GM18951 (cell line): Measurements from ENCODE around the gene BIK.
"Not testable (repeated sequence)": the region's sequence is repeated elsewhere in the genome, so short reads cannot be mapped to it uniquely, and the experiment has no call there.

Experiments
- POLR2A ChIP-seq: IDR thresholded peaks from 4 replicates; pipeline ENCODE4 v1.6.1; 2011; ENCODE audit warnings: mild to moderate bottlenecking; ENCODE audit not compliant: insufficient read length, insufficient read depth; ENCODE audit errors: extremely low read depth
- in situ Hi-C: fragments of 300-500 bp; cut with MboI; formaldehyde crosslinking; loops from one replicate; pipeline ENCODE4 v1.12.0; 2022; ENCODE audit warnings: low sequenced_read_pairs, mixed read lengths, inconsistent platforms; ENCODE audit not compliant: unreplicated experiment

The BIK gene

DNA sequence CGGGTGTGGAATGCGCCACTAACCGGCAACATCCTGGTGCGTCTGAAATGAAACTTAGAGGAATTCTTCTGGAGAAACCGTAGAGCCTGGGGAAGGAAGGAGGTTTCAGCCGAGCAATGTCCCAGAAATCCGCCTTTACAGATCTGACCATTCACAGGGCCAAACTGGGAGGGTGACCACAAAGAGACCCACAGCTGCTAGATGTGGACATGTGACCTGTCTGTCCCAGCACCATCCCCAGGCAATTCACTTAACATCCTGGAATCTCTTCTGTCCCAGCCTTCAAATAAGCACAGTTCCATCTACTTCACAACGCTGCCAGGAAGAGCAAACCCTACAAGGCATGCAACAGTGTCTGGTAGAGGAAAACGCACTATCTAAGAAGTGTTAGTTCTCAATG is 22.9 kb downstream of the BIK start:
- TF ChIP-seq POLR2A = no peak
- in situ Hi-C loops = no loop called here

DNA sequence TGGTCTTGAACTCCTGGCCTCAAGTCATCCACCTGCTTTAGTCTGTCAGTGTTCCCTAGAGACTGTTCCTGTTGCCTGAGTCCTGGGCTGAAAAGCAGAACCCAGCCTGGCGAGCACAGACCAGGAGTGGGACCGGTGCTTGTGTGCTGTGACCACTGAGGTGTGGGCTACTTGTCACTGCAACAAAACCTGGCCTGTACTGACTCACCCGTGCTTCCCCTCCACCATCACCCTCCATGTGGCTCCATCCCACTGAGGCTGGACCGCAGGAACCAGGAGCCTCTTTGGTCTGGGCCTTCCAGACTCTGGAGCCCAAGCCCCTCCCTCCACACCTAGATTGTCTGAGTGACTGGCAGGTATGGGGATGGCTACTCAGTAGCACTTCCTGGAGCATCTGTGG is 24.0 kb downstream of the BIK start:
- no peak for TF ChIP-seq POLR2A
- in situ Hi-C loops = no loop called here

DNA sequence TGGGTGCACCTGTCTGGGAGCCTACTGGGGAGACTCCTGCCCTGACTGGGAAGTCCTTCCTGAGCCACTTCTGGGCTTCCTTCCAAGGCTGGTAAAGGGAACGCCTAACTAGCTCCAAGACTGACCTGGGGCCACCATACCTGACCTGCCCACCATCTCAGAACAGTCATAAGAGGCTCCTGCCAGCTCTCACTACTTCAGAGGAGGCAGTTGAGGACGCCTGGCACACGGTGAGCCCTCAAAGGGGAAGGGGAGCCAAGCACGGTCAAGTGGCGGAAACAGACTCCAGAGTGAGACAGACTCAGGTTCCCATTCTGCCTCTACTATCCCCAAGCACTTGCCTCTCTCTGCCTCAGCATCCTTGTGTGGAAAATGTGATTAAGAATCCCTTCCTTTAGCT is 25.0 kb downstream of the BIK start:
- TF ChIP-seq POLR2A = no peak
- in situ Hi-C loops = no loop called here

DNA sequence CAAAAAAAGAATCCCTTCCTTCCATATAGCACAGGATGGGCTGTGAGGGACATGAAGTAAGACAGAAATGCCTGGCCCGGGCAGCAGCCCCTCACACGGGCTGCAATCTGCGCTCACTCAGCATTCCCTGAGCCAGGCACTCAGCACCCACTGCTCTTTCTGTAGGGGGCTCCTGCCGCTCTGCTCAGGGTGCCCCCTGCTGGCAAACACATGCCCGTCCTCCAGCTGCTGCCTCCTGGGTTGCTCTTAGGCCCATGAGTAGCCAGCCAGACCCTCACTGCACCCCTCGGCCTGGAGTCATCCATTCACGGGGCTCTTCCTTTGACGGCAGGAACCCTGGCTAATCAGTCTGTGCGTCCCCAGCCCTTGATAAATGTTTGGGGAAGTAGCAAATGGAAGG is 25.7 kb downstream of the BIK start:
- no peak for TF ChIP-seq POLR2A
- in situ Hi-C loops = no loop called here

DNA sequence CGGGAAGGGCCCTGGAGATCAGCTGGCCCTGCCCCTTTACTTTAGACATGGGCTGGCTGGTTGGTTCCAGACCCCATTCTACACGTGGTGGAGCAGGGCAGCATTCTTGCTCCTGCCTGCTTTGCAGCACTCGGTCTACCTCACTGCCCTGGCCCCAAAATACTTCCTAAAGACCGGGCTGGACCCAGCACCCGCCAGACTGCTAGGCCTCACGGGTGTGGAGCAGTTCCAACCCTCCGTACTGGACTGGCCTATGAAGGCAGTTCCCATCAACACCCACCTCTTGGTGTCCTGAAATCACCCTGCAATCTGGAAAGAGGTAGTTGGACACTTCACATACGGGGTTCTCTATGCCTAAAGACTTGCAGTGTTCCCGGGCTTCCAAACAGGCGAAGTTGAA is 26.3 kb downstream of the BIK start:
- in situ Hi-C loops = no loop called here
- TF ChIP-seq POLR2A = no peak

DNA sequence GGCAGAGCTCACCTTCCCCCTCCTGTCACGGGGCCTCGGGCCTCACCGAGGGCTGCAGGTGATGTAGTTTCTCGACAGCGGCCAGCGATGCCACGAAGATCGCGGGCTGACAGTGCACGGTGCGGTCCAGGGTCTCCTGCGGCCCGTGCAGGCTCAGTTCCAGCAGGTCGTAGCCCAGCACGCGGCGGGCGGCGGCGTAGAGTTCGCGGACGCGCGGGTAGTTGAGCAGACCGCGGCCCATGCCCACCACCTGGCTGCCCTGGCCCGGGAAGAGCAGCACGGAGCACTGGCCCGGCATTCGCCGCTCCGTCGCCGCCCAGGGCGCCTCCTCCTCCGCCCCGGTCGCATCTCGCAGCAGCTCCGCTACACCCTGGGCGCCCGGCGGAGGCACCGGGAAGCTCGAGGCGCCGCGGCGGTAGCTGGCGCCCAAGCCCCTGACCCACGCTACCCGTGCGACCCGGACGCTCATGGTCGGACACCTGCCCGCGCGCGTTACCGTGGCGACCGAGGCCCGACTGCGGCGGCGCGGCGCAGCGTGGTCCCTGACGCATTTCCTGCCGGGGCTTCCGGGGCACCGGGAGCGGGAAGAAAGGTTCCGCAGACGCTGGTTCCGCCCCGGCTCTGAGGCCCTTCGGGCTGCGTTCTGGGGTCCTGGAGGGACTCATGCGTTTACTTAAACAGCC is 32.5 kb downstream of the BIK start, which contains the start of gene MCAT:
MCAT (minus strand) TSS at position 519 of the 683 bp plus-strand sequence; CDS start at position 469, 50 bp downstream.
- in situ Hi-C loops = no loop called here
- peak; percentile 66 for TF ChIP-seq POLR2A

DNA sequence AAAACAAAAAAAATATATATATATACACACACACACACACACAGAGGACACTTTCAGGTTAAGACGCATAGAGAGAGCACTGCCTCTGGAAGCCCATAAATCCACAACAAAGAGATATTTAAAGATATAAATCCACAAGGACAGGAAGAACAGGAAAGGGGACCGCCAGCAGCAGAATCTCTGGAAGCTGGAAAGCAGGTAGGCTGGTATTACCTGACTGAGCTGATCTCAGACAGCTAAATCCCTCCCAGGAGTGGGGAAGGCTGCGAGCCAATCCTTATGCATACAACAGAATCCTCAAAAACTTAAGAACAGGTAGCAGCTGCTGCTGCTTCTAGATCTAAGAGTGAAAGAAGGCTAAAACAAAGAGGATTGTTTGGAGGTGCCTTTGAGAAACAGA is 34.4 kb downstream of the BIK start:
- TF ChIP-seq POLR2A = no peak
- in situ Hi-C loops = no loop called here

DNA sequence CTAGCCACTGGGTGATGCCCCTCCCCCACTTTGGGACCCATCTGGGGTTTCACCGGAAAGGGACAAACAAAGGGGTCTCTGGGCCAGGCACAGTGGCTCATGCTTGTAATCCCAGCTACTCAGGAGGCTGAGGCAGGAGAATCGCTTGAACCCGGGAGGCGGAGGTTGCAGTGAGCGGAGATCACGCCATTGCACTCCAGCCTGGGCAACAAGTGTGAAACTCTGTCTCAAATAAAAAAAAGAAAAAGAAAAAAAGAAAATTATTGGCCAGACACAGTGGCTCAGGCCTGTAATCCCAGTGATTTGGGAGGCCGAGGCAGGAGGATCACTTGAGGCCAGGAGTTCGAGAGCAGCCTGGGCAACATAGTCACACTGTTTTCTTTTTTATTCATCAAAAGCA is 34.8 kb downstream of the BIK start:
- in situ Hi-C loops = not testable (repeated sequence)

DNA sequence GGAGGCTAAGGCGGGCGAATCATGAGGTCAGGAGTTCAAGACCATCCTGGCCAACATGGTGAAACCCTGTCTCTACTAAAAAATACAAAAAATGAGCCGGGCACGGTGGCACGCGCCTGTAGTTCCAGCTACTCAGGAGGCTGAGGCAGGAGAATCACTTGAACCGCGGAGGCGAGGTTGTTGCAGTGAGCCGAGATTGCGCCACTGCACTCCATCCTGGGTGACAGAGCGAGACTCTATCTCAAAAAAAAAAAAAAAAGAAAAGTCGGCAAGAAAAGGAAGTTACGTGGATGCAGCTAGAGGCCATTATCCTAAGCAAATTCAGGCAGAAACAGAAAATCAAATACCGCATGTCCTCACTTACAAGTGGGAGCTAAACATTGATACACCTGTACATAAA is 35.8 kb downstream of the BIK start:
- in situ Hi-C loops = not testable (repeated sequence)

DNA sequence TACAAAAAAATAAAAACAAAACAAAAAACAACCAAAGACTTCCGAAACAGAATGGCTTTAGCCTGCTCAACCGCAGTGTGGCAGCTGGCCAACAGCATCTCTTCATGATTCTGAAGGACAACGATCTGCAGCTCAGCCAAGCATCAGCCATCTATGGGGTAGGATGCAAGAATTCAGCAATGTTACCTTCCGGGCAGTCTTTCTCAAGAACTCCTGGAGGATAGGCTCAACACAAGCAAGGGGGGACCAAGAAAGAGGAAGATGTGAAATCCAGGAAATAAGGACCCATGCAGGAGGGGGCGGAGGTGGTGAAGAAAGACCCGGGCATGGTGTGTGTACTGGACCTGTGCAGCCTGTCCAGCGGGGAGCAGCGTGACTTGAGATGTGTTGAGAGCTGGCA is 37.3 kb downstream of the BIK start:
- in situ Hi-C loops = no loop called here
- no peak for TF ChIP-seq POLR2A

DNA sequence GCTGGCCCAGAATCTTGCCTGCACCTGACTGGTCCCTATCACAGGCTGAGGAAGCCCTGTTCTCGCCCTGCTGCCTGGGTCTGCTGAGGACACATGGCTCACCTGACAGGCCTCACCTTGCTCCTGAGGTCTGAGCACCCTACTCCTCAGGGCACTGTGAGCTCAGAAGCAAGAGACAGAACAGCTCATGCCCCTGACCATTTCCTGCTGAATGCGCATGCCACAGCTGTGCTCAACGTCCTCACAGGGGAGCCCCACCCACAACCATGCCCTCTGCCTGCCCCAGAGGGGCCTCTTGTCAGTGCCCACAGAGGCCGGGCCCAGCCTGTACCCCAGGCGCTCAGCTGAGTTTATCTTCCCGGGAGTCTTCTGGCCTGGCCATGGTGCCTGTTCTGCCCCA is 38.0 kb downstream of the BIK start:
- no peak for TF ChIP-seq POLR2A
- in situ Hi-C loops = no loop called here

DNA sequence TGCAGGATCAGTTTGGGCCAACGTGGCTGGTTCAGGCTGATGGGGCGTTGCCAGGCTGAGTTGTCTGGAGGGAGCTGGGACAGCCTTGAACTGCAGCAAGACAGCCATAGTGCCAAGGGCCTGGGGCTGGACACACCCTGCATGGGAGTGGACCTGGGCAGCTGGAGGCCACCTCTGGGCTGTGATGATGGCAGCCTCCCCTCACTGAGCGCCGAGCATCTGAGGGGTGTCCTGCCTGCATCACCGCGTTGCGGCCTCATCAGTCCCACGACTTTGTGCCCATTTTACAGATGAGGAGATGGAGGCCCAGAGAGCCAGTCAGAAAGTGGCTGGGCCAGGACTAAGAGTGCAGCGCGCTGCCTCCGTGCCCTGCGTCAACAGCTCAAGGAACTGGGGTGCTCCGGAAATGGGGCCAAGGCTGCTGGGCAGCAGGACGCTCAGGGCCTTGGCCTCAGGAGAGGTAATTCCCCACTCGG is 40.2 kb downstream of the BIK start:
- in situ Hi-C loops = no loop called here
- TF ChIP-seq POLR2A = no peak

DNA sequence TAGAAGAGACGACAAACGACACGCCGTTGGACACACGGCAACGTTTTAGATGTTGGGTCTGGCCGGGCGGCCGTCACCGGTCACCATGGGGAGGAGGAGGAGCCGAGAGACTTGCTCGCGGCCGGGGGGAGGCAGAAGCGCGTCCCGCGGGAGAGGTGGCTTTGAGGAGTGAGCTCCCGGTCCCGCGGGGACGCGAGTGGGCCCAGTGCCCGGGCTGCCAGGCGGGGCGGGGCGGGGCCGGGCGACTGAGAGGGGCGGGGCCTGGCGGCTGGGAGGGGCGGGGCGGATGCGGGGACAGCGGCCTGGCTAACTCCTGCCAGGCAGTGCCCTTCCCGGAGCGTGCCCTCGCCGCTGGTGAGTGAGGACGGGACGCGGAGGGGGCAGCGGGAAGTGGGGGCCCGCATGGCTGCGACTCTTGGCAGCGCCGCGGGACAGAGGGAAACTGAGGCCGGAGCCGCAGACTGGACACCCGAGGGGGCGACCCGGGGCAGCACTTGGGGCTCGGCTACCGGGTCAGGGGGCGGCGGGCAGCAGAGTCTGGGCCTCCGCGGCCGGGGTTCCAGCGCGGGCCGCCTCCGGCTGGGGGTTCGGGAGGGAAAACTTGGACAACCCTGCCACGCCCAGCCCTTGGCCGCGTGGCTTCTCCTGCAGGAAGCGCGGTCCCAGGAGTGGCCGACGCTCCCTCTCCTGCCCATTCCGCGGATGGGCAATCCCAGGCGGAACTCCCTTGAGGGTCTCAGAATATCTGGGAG is 40.9 kb downstream of the BIK start, which contains the start of gene TSPO:
TSPO (plus strand) TSS at position 309 of the 752 bp plus-strand sequence. CDS start 7,680 bp downstream, outside the sequence.
- TF ChIP-seq POLR2A = peak; percentile 28
- in situ Hi-C loops = no loop called here

DNA sequence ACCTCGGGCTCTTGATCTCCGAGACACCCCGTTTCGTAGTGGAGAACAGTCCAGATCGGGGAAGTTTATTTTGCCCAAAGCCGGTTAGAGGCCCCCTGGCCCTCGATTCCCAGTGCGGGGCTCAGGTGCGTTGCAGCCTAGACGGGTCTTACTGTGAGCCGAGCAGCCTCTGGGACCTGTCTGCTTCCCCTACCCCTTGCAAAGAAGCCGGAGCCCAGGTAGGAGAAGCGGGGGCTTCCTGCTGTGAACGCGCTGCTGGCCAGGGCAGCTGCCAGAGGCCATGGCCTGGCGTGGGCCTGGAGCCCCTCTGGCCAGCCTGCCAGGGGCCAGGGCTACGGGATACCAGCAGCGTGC is 41.4 kb downstream of the BIK start:
- in situ Hi-C loops = no loop called here
- no peak for TF ChIP-seq POLR2A
